Peyer's patch (tissue), 4 donors: ENCODE data around the gene SLC6A17. TPM values are rescaled to one million over a fixed set of nuclear protein-coding genes. Genes with fewer than 3 reads are reported as not detected.

Source experiments
- DNase-seq, 3 donors: peaks; one replicate each; pipeline ENCODE4 v3.0.0-alpha.2; 2017 to 2019
- H3K27ac ChIP-seq, 4 donors: fragments of 200-600 bp; sonication (generic); one replicate each; pipeline ENCODE4 v1.5.1; 2016 to 2019
- H3K27me3 ChIP-seq, 2 donors: fragments of 200-600 bp; sonication (generic); one replicate each; pipeline ENCODE4 v1.5.1; 2019
- H3K36me3 ChIP-seq, 3 donors: fragments of 200-600 bp; sonication (generic); one replicate each; pipeline ENCODE4 v1.5.1; 2016 to 2019
- H3K4me1 ChIP-seq, 4 donors: fragments of 200-600 bp; sonication (generic); one replicate each; pipeline ENCODE4 v1.5.1; 2016 to 2019
- H3K4me3 ChIP-seq, 4 donors: fragments of 200-600 bp; sonication (generic); 1 replicate in 3 of 4; 2 replicates in 1 of 4; pipeline ENCODE4 v1.5.1; 2016 to 2019; ENCODE audit warnings: mild to moderate bottlenecking in 1 of 4
- H3K9me3 ChIP-seq, 4 donors: fragments of 200-600 bp; sonication (generic); one replicate each; pipeline ENCODE4 v1.5.1; 2016 to 2019; ENCODE audit warnings: mild to moderate bottlenecking in 1 of 4
- CTCF ChIP-seq, 6 experiments: fragments of 450-650 bp in 4 of 6; fragments of 200-600 bp in 2 of 6; sonication (generic) in 1 of 6; IDR thresholded peaks; one replicate each; pipeline ENCODE4 v1.5.1; 2017 to 2019; ENCODE audit warnings: antibody characterized with exemption in 6 of 6, mild to moderate bottlenecking in 3 of 6, moderate library complexity in 1 of 6
- POLR2A ChIP-seq, 2 donors: fragments of 450-650 bp; IDR thresholded peaks; one replicate each; pipeline ENCODE4 v1.5.1; 2017; ENCODE audit warnings: antibody characterized with exemption in 2 of 2, mild to moderate bottlenecking in 2 of 2, moderate library complexity in 2 of 2
- total RNA-seq, 4 donors: library from RNA; depleted of rRNA; stranded (reverse); fragments of >200 nt; gene quantifications; one replicate each; pipeline ENCODE4 v1.1.0, GENCODE V29; 2016

The SLC6A17 gene
- total RNA-seq, 4 donors from 2014 or later = 0.13 to 0.28 TPM; not detected in 2

- peak overlapping the region in 2 of 4 donors; percentile 6 to 50 for H3K27ac ChIP-seq
- H3K36me3 ChIP-seq = no peaks in the 10 kb centered on the region
- no peak overlapping the region for H3K4me3 ChIP-seq
- DNase-seq = peak in 2 of 3 donors; percentile 56 to 81
- H3K4me1 ChIP-seq = peaks cover 0 to 4% (median 0%) of the 10 kb centered on the region in 4 donors
- TF ChIP-seq CTCF (IDR thresholded peaks at IDR 0.05) (peak; percentile 75 to 93 (median 90)), POLR2A (IDR thresholded peaks at IDR 0.05) (no peak)
- no peaks in the 10 kb centered on the region for H3K9me3 ChIP-seq
- no peaks in the 10 kb centered on the region for H3K27me3 ChIP-seq
Measured at GRCh38 chr1:110203021-110203661, 52.8 kb downstream of the SLC6A17 start.

DNA sequence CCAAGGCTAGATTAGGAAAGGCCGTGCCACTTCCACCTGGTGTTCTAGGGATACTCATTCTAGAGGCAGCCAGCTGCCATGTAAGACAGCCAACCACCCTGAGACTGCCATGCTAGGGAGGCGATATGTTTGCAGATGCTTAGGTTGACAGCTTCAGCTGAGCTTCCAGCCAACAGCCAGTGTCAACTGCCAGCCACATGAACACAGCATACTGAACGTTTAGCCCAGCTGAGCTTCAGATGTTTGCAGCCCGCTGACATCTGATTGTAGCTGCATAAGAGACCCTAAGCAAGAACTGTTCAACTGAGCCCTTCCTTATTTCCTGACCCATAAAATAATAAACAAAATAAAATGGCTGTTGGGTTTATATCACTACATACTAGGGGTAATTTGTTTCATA lies 54.9 kb downstream of the SLC6A17 start:
- Histone ChIP-seq H3K9me3 (no peaks in the 10 kb centered on the region), H3K27me3 (no peaks in the 10 kb centered on the region), H3K36me3 (no peaks in the 10 kb centered on the region), H3K4me3 (no peak overlapping the region), H3K4me1 (peaks cover 3 to 12% (median 4%) of the 10 kb centered on the region in 4 donors), H3K27ac (no peak overlapping the region)
- no peak for TF ChIP-seq POLR2A (IDR thresholded peaks at IDR 0.05)
- no peak for TF ChIP-seq CTCF (IDR thresholded peaks at IDR 0.05)
- no peak for DNase-seq

- Histone ChIP-seq H3K4me3 (no peak overlapping the region), H3K4me1 (peaks cover 3 to 12% (median 4%) of the 10 kb centered on the region in 4 donors), H3K9me3 (no peaks in the 10 kb centered on the region), H3K36me3 (no peaks in the 10 kb centered on the region), H3K27me3 (no peaks in the 10 kb centered on the region), H3K27ac (no peak overlapping the region)
- TF ChIP-seq CTCF (IDR thresholded peaks at IDR 0.05) (no peak), POLR2A (IDR thresholded peaks at IDR 0.05) (no peak)
- DNase-seq = no peak
Measured at GRCh38 chr1:110205591-110206155, 55.4 kb downstream of the SLC6A17 start.

- DNase-seq = no peak
- H3K27me3 ChIP-seq = no peaks in the 10 kb centered on the region
Measured at GRCh38 chr1:110206261-110206920, 56.1 kb downstream of the SLC6A17 start.

DNA sequence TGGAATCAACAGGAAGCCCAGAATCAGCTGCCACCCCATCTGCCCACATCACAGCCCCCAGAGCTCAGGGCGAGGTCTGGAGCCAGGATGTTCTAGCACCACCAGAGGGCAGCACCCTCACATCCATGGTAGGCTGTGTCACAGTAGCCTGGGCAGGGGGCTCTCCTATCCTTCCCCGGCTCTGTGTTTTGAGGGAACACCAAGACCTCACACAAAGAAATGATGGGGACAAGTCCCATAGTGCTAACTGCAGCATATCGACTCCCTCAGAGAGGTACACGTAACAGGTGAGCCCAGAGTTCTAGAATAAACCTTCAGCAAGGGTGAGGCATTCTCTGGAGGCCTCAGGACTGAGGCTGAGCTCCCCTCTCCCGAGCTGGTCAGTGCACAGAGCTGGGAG lies 57.5 kb downstream of the SLC6A17 start:
- Histone ChIP-seq H3K36me3 (no peaks in the 10 kb centered on the region), H3K9me3 (no peaks in the 10 kb centered on the region), H3K4me3 (no peak overlapping the region), H3K27me3 (no peaks in the 10 kb centered on the region), H3K27ac (no peak overlapping the region), H3K4me1 (peaks cover 3 to 30% (median 12%) of the 10 kb centered on the region in 4 donors)
- TF ChIP-seq CTCF (IDR thresholded peaks at IDR 0.05) (peak; percentile 46 to 87 (median 86)), POLR2A (IDR thresholded peaks at IDR 0.05) (no peak)
- DNase-seq = peak; percentile 78 to 89 (median 80)

More at GRCh38 chr1:110206261-110206920, 56.1 kb downstream of the SLC6A17 start:
- Histone ChIP-seq H3K36me3 (no peaks in the 10 kb centered on the region), H3K4me3 (no peak overlapping the region), H3K4me1 (peaks cover 3 to 18% (median 6%) of the 10 kb centered on the region in 4 donors), H3K27ac (no peak overlapping the region), H3K9me3 (no peaks in the 10 kb centered on the region)
- TF ChIP-seq CTCF (IDR thresholded peaks at IDR 0.05) = no peak
- no peak for TF ChIP-seq POLR2A (IDR thresholded peaks at IDR 0.05)
